Right cardiac atrium (tissue), 5 donors: ENCODE results near the gene APOC3. TPM values are rescaled to one million over a fixed set of nuclear protein-coding genes. Genes with fewer than 3 reads are reported as not detected.
A peak's percentile ranks its signal among the peaks of the same experiment; 100 is the strongest.

ENCODE experiments used
- ATAC-seq, 2 donors: fragments of 200-7000 bp; cut with Tn5 transposase; one replicate each; pipeline versions ENCODE4 v1.8.0 to v1.9.1; 2020; ENCODE audit warnings: moderate library complexity in 2 of 2, mild to moderate bottlenecking in 1 of 2
- DNase-seq, 3 donors: peaks; one replicate each; pipeline ENCODE4 v3.0.0-alpha.2; 2020
- H3K27ac ChIP-seq: one replicate; pipeline ENCODE4 v1.5.1; 2013; ENCODE audit warnings: mild to moderate bottlenecking, low read length, control low read depth, moderate library complexity
- H3K27me3 ChIP-seq: one replicate; pipeline ENCODE4 v1.6.1; 2013; ENCODE audit not compliant: control insufficient read depth, insufficient read depth
- H3K4me1 ChIP-seq: one replicate; pipeline ENCODE4 v1.6.1; 2013; ENCODE audit warnings: low read length; ENCODE audit not compliant: control insufficient read depth, insufficient read depth
- H3K4me3 ChIP-seq: one replicate; pipeline ENCODE4 v1.5.1; 2013; ENCODE audit warnings: low read length, control low read depth
- H3K9me3 ChIP-seq: one replicate; pipeline ENCODE4 v1.6.1; 2013; ENCODE audit warnings: low read length; ENCODE audit not compliant: control insufficient read depth
- WGBS: extraction: QIAGEN DNeasy Blood & Tissue Kit; methylation state at CpG from one replicate; pipeline ENCODE4 v1.1.7; 2013; 5-methylcytosine and 5-hydroxymethylcytosine counted together
- intact Hi-C, 4 donors: fragments of 100-400 bp; cut with DNase I; formaldehyde crosslinking; loops; one replicate each; pipeline versions ENCODE4 v1.11.0 to v1.14.0; 2022 to 2023
- long read RNA-seq, 4 donors: library from polyadenylated mRNA; unstranded; transcript quantifications; one replicate each; pipeline ENCODE4 v2.0.0, GENCODE V29; 2020 to 2021
- polyA plus RNA-seq: library from polyadenylated mRNA; stranded (reverse); fragments of 200-250 nt; gene quantifications from one replicate; pipeline ENCODE4 v1.2.3, GENCODE V29; 2013
- total RNA-seq, 4 donors: library from RNA; stranded (reverse); fragmentation: NEBNext Ultra II Directional; extraction: Animal tissue kit (Norgen Biotek cat#: 25700); gene quantifications; one replicate each; pipeline ENCODE4 v1.2.1, GENCODE V29; 2021
- donor health status: healthy with polysubstance abuse.
- donor health status: DM: no; HTN: yes; CAD: no.
- donor health status: DM: no; HTN: no; CAD: no.
- donor health status: DM: no; HTN: yes; CAD: no; lungs with severe emphysema.
- donor health status: DM: yes; HTN: yes; CAD: no.

The APOC3 gene
- total RNA-seq = under 1 TPM in 1 of 4 donors, not detected in 3; 0.72 TPM
- not detected for polyA plus RNA-seq
- long read RNA-seq, donor 1 = 0 reads
- long read RNA-seq, donor 2 = 0 reads
- long read RNA-seq, donor 3 = 0 reads
- long read RNA-seq, donor 4 = 0 reads

DNA sequence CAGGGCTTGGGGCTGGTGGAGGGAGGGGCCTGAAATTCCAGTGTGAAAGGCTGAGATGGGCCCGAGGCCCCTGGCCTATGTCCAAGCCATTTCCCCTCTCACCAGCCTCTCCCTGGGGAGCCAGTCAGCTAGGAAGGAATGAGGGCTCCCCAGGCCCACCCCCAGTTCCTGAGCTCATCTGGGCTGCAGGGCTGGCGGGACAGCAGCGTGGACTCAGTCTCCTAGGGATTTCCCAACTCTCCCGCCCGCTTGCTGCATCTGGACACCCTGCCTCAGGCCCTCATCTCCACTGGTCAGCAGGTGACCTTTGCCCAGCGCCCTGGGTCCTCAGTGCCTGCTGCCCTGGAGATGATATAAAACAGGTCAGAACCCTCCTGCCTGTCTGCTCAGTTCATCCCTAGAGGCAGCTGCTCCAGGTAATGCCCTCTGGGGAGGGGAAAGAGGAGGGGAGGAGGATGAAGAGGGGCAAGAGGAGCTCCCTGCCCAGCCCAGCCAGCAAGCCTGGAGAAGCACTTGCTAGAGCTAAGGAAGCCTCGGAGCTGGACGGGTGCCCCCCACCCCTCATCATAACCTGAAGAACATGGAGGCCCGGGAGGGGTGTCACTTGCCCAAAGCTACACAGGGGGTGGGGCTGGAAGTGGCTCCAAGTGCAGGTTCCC is at the start of gene APOC3:
TSS of gene APOC3 (plus strand) at position 383 of the 659 bp plus-strand sequence. CDS start 676 bp downstream, outside the sequence.
- ATAC-seq (no peak), DNase-seq (no peak)
- intact Hi-C loops = no loop called here
- Histone ChIP-seq H3K27me3 (no peaks in the 10 kb centered on the region), H3K9me3 (no peaks in the 10 kb centered on the region), H3K27ac (no peak within 1 kb of the TSS), H3K4me1 (no peaks in the 10 kb centered on the region), H3K4me3 (no peak within 1 kb of the TSS)
- 73% methylated on average over 9 of the region's 9 CpGs for WGBS

- Histone ChIP-seq H3K4me3 (no peak overlapping the region), H3K27me3 (no peaks in the 10 kb centered on the region), H3K9me3 (no peaks in the 10 kb centered on the region), H3K4me1 (peaks cover 2% of the 10 kb centered on the region), H3K27ac (no peak overlapping the region)
- WGBS = 93% methylated on average over 4 of the region's 4 CpGs
- DNase-seq = no peak
- intact Hi-C loops = no loop called here
- no peak for ATAC-seq
Measured at GRCh38 chr11:116782728-116783127, 47.0 kb upstream of the APOC3 start.

DNA sequence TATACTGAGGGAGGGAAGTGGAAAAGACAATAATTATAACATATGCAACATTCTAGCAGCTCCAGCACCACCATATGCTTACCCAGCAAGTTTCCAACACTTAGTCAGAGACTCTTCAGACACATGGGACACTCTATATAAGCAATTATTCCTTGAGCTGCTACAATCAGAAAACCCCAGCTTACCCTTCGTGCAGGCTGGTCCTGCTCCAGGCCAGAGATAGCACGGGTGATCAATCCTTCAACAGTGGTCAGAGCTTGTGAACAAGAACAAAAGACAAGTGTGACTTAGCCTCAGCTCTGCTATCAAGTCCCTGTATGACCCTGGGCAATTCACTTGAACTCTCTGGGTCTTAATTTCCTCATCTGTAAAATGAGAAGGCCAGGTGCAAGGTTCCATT is 43.4 kb upstream of the APOC3 start:
- no peak for DNase-seq
- WGBS = 87% methylated on average over 2 of the region's 2 CpGs
- H3K27me3 ChIP-seq = no peaks in the 10 kb centered on the region
- no peak overlapping the region for H3K4me3 ChIP-seq
- no peak overlapping the region for H3K27ac ChIP-seq
- peaks cover 3% of the 10 kb centered on the region for H3K4me1 ChIP-seq
- intact Hi-C loops = no loop called here
- no peaks in the 10 kb centered on the region for H3K9me3 ChIP-seq
- ATAC-seq = no peak

DNA sequence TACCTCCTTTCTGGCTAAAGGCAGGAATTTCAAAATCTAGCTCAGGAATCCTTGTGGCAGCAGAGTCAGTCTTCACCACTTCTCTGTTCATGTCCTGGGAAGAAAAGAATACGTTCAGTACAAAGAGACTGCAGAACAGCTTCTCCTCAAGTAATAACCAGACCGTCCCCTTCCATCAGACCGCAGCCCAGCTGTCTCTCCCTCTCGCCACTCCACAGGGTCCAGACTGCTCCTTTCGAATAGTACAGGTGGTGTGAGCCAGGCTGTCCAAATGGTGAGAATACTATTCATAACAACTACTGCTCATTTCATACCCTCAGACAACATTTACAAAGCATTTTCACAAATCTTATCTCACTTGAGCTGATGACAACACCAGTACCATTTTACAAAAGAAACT is 42.7 kb upstream of the APOC3 start:
- DNase-seq (no peak), ATAC-seq (no peak)
- Histone ChIP-seq H3K27me3 (no peaks in the 10 kb centered on the region), H3K9me3 (no peaks in the 10 kb centered on the region), H3K4me3 (peak overlapping the region; percentile 99), H3K4me1 (peaks cover 3% of the 10 kb centered on the region), H3K27ac (no peak overlapping the region)
- 63% methylated on average over 5 of the region's 5 CpGs for WGBS
- intact Hi-C loops = no loop called here

- DNase-seq (no peak), ATAC-seq (no peak)
- Histone ChIP-seq H3K9me3 (no peaks in the 10 kb centered on the region), H3K4me3 (peak overlapping the region; percentile 99), H3K27me3 (no peaks in the 10 kb centered on the region), H3K27ac (peak overlapping the region; percentile 56), H3K4me1 (peaks cover 3% of the 10 kb centered on the region)
- WGBS = under 1% methylated on average over 15 of the region's 15 CpGs
- intact Hi-C loops = no loop called here
Measured at GRCh38 chr11:116787436-116787785, 42.3 kb upstream of the APOC3 start.

DNA sequence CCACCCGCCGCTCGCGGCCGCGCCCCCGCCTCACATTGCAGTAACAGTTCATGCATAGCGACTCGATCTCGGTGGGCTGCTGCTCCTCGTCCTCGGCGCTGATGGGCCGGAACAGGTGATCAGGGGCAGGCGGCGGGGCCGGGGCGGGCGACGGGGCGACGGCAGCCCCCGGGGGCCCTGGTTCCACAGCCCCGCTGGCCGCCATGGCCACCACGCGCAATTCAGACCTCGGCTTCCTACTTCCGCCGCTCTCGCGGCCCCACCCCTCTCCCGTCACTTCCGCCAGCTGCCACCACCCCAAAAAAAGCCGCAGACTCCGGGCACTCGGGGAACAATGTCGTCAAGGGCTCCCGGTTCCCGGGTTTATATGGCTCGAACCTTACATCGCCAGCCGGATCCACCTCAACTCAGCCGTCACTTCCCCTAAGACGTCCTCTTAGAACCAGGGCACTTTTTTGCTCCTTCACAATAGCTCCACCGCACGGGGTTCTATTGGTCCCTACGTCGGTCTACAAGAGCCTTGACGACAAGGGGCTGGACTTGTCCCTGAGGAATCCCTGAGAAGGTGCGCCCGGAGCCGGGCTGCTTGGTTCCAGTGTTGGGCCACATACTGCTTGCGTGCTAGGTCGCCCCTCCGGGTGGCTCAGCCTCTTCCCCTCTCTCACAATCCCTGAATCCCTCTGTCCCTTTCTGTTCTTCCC is 41.8 kb upstream of the APOC3 start, which contains the start of gene ZPR1:
TSS of gene ZPR1 (minus strand) at position 238 of the 701 bp plus-strand sequence. CDS start at position 205, 33 bp downstream.
- intact Hi-C loops = no loop called here
- H3K4me3 ChIP-seq = peak within 1 kb of the TSS; percentile 99
- H3K4me1 ChIP-seq = peaks cover 3% of the 10 kb centered on the region
- WGBS = 1% methylated on average over 56 of the region's 56 CpGs
- DNase-seq (peak; percentile 87 to 94 (median 94)), ATAC-seq (peak; percentile 85 to 86)
- no peaks in the 10 kb centered on the region for H3K9me3 ChIP-seq
- H3K27ac ChIP-seq = peak within 1 kb of the TSS; percentile 96
- no peaks in the 10 kb centered on the region for H3K27me3 ChIP-seq

GRCh38 chr11:116788534-116788933 is 41.2 kb upstream of the APOC3 start:
- ATAC-seq = no peak
- peak overlapping the region; percentile 99 for H3K4me3 ChIP-seq
- intact Hi-C loops = no loop called here
- 58% methylated on average over 4 of the region's 4 CpGs for whole genome bisulfite sequencing
- peaks cover 3% of the 10 kb centered on the region for H3K4me1 ChIP-seq
- no peak for DNase-seq
- H3K27ac ChIP-seq = peak overlapping the region; percentile 96
- no peaks in the 10 kb centered on the region for H3K9me3 ChIP-seq
- no peaks in the 10 kb centered on the region for H3K27me3 ChIP-seq

GRCh38 chr11:116788975-116789374 is 40.7 kb upstream of the APOC3 start:
- no peaks in the 10 kb centered on the region for H3K27me3 ChIP-seq
- H3K4me1 ChIP-seq = peaks cover 3% of the 10 kb centered on the region
- no peak overlapping the region for H3K4me3 ChIP-seq
- intact Hi-C loops = no loop called here
- H3K9me3 ChIP-seq = no peaks in the 10 kb centered on the region
- DNase-seq (no peak), ATAC-seq (no peak)
- 89% methylated on average over 4 of the region's 4 CpGs for WGBS
- no peak overlapping the region for H3K27ac ChIP-seq

DNA sequence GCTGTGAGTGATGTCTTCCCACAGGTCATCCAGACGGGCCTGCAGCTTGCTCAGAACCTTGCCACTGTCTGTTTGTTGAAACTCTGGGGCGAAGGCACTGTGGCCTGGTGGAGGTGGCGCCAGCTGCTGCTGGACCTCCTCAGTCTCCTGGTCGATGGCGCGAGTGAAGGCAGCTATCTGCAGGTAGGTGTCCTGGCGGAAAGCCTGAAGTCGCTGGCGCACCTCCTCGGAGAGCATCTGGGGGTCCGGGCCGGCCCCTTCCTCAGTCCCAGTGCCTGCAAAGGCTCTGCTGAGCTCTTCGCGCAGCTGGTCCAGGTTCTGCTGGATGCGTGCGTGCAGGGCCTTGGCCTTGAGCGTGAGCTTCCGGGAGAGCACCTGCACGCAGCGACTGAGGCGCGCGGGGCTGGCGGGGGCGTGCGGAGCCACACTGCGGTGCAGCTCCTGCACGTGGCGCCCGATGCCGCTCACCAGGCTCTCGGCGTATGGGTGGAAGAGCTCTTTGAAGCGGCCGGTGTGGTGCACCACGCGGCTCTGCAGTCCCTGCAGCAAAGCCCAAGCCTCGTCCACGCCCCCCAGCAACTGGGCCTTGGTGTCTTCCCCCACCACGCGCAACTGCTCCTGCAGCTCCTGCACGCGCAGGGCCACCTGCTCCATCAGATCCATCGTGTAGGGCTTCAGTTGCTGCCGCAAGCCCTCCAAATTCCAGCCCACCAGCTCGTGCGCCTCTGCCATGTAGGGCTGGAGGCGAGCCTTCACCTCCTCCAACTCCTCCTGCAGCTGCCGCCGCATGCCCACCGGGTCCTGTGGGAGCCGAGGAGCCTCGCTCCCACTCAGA is 39.3 kb upstream of the APOC3 start:
- no peak overlapping the region for H3K27ac ChIP-seq
- no peak overlapping the region for H3K4me3 ChIP-seq
- H3K4me1 ChIP-seq = peaks cover 3% of the 10 kb centered on the region
- peak in 2 of 3 donors; percentile 65 to 71 for DNase-seq
- WGBS = 80% methylated on average over 53 of the region's 53 CpGs
- intact Hi-C loops = loop anchor here (2.0 to 10.0 kb wide), 4 partner anchors 47 to 434 kb away; partner anchors contain the start of gene APOA1 (in 3 of the 4)
- no peaks in the 10 kb centered on the region for H3K9me3 ChIP-seq
- ATAC-seq = no peak
- H3K27me3 ChIP-seq = no peaks in the 10 kb centered on the region

DNA sequence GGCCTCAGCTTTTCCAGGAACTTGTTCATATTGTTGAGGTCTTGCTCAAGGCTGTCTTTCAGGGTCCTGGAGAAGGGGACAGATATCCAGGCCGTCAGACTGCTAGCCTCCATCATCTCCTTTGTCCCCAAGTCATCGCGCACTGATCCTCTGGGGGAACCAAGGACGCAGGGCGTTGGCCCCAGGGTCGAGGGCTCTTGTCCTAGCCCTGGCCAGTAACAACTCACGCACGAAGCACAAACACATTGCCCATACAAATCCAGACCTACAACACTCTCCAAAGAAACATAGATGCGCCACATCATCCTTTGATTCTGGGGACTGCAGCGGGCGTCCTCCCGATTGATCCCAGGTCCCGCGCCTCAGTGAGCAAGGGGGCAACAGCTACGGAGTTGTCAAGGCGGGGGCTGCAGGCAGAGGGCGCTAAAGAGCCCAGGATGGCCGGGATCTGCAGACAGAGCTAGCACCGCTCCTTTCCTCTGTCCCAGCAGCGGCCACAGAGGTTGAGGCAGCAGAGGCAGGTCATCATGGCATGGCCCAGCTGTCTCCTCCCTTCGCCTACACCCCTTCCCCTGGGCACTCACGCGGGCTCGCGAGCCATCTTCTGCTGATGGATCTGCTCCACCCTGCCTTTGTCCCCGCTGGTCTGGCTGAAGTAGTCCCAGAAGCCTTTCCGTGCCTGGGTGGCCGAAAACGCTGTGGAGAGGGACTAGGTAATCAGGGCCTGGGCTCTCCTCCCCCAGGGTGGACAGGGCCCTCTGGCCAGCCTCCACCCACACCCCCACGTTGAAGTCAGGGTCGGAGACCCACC is 38.5 kb upstream of the APOC3 start:
- Histone ChIP-seq H3K27me3 (no peaks in the 10 kb centered on the region), H3K27ac (no peak overlapping the region), H3K4me3 (no peak overlapping the region), H3K9me3 (no peaks in the 10 kb centered on the region), H3K4me1 (peaks cover 3% of the 10 kb centered on the region)
- intact Hi-C loops = loop anchor here (2.0 to 10.0 kb wide), 4 partner anchors 46 to 434 kb away; partner anchors contain the start of gene APOA1 (in 3 of the 4)
- ATAC-seq (peak; percentile 70), DNase-seq (peak; percentile 79 to 92 (median 92))
- WGBS = 25% methylated on average over 31 of the region's 31 CpGs
